HG03439 (cell line): ENCODE results near the gene DMRTA2.

ENCODE experiments used
- ATAC-seq: cut with Tn5 transposase; IDR thresholded peaks from one replicate; pipeline ENCODE4 v1.9.1; 2021; ENCODE audit warnings: mild to moderate bottlenecking, moderate library complexity; ENCODE audit not compliant: unreplicated experiment

Gene DMRTA2

DNA sequence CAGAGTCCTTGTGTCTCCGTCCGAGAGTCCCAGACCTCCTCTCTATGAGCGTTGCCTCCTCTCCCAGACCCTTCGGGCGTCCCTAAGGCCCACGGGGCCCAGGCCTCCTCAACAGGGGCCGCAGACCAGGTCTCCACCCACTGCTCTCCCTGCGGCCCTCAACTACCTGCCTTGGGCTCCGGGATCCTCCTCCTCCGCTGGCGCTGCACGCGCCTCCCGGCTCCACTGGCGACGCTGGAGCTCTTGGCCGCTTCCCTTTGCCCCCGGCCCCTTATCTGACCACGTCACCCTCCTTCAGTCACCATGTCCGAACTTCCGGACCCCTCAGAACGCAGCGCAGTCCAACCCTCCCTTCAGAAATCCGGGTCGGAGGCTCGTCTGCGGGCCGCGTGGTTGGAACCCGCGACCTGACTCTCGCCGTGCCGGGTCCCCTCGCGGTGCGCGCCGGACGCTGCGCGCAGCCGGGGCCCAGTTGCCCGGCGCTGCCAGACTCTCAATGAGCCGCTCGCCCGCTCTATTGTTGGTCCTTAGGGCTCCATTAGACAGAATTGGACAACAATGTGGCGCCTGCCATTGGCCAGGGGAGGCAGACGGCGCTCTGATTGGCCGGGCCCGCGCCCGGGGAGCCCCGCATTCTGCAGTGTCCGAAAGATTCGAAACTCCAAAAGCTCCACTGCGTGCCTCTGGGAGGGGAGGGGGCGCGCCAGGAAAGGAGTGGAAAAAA, at the start of gene DMRTA2:
Gene DMRTA2 (minus strand): TSS at position 498 of the 724 bp plus-strand sequence. CDS start 1,907 bp downstream, outside the sequence.
- no peak for ATAC-seq

GRCh38 chr1:50471967-50472366, 48.7 kb upstream of the DMRTA2 start:
- ATAC-seq = no peak

DNA sequence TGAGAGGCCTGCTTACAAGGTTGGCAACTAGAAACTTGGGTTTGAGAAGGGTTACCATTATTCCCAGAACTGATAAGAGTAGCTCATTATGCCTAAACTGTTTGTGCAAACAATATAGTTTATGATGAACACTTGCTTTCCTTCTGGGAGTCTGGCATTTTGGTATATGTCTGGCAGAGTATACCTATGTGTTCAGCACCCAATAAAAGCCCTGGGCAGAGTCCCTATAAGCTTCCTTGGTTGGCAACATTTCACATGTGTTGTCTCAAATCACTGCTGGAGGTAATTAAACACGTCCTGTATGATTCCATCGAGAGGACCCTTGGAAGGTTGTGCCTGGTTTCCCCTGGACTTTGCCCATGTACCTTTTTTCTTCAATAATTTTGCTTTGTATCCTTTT, 39.7 kb upstream of the DMRTA2 start:
- ATAC-seq = no peak

DNA sequence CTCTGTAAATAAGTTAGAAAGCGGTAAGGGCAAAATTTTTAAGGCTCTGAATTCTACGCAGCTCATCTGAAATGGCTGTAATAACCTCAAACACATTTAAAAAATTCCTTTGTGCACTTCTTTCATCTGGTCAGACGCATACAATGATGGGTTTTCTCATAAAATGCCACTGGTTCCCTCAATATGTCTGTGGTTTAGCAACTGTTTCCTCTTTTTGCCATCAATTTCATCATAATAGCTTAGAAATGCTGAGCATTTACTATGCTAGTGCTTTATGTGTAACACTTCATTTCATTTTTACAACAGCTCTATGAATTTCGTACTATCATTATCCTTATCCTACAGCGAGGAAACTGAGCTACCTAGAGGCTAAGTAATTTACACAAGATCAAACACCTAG, 35.3 kb upstream of the DMRTA2 start:
- ATAC-seq = no peak

DNA sequence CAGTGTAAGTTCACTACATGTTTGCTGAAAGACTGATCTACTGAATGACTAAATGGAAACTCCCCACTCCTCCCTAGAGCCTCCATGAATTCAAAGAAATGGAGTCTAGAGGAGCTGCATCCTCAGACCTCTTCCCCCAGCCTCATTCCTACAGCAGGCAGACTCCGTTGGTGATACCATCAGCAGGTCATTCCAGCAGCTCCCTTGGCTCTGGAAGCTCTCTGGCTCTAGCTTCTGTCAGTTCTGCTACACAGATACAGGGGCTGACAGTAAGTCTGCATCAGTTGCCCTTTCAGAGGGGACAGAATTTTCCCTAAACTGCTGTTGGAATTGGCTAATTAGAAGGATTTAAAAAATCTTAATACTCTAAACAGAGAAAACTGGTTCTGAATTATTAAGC, 31.7 kb upstream of the DMRTA2 start:
- no peak for ATAC-seq

DNA sequence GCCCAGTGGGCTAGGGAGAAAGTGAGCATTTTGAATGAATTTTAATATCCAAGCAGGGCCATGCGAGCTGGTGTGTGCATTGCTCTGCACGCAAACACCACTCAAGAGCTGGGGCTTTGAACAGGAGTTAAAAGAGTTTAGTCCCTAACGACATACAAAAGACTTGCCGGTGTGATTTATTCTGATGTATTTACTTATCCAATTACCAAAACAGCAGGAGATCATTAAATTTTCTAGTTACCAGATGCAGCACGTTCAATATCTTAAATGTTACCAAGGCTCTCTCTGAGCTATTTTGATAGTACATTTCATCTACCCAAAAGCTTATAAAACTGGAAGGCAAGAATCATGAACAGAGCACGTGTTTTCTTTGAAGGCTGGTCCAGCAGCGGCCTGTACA, 30.0 kb upstream of the DMRTA2 start:
- ATAC-seq = no peak

DNA sequence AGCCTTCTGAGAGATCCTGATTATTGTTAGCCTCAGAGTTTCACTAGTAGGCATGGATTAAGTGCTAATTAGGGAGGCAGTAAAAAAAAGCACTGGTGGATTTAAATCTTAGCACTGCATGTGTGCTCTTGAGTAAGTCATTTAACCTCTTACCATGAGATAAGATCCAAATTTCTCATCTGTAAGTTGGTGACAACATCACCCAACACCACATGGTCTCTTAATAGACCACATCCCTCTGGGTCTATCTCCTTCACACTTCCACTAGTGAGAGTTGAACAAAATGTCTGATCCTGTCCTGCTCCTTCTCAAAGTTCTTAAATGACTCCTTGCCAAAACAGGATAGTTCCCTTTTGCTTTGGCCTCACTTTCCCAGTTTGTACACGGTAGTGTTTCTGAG, 29.5 kb upstream of the DMRTA2 start:
- ATAC-seq = no peak

DNA sequence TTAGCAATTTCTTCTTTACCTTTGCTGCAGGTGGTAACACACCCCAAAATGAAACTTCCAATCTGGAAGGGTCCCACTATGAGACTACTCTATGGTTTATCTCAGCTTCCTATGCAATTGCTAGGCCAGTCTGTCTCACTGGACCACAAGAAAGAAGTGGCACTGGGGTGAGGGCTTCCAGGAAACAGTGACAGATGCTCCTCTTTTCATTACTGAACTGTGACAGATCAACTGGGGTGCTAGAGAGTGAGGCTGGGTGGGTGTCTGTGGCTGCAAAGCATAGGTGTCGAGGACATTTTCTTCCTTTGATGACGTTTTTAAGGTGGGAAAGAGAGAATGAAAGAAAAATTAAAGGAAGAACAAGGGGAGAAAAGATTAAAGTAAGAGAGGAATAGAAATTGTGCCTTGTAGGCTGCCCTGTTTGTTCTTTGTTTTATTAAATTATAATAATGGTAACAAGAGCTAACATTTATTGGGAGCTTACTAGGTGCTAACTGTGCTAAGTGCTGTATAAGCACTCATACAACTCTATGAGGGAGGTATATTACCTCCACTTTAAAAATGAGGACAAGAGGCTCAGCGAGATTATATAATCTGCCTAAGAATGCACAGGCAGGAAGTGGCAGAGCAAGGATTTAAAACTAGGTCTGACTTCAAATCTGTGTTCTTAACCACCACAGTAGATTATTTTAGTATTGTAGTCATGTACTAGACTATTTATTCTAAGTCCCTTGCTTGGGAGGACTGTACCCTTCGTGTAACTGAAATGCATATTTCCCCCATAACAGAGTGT, 27.8 kb upstream of the DMRTA2 start:
- ATAC-seq = no peak

DNA sequence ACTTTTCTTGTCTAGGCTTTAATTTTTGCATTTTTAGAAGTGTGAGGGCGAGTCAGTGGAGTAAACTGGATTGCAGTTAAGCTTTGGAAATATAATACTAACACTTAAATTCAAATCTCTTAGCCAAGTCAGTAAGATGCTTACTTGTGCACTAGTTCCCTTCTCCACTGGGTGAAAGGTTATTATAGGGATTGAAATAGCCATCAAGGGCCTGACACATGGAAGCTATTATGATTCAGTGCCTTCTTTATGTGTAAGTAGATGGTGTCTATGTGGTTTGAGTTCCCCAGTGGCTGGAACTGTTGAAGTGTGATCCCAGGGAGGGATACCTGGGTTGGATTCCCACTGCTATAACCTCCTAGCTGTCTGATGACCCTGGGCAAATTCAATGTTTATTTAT, 24.7 kb upstream of the DMRTA2 start:
- ATAC-seq = no peak

GRCh38 chr1:50441183-50441582, 17.9 kb upstream of the DMRTA2 start:
- ATAC-seq = no peak

GRCh38 chr1:50438945-50439344, 15.7 kb upstream of the DMRTA2 start:
- ATAC-seq = no peak

GRCh38 chr1:50436489-50436888, 13.2 kb upstream of the DMRTA2 start:
- ATAC-seq = no peak

DNA sequence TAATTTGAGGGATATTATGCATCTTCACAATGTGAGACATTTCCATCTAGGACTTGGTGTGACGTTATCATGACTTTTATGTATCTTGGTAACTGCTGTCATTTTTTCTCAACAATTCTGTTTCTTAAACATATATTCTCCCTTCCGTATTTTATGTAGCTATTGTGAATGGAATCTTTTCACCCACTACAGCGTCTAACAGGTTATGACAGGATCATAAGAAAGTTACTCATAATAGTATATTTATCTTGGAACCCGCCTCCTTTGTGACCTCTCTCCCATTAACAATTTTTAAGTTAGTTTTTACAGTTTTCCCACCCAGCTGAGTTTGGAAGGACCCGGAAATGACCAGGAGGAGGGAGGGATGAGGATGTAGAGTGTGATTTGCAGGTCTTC, 6.8 kb upstream of the DMRTA2 start:
- ATAC-seq = no peak

DNA sequence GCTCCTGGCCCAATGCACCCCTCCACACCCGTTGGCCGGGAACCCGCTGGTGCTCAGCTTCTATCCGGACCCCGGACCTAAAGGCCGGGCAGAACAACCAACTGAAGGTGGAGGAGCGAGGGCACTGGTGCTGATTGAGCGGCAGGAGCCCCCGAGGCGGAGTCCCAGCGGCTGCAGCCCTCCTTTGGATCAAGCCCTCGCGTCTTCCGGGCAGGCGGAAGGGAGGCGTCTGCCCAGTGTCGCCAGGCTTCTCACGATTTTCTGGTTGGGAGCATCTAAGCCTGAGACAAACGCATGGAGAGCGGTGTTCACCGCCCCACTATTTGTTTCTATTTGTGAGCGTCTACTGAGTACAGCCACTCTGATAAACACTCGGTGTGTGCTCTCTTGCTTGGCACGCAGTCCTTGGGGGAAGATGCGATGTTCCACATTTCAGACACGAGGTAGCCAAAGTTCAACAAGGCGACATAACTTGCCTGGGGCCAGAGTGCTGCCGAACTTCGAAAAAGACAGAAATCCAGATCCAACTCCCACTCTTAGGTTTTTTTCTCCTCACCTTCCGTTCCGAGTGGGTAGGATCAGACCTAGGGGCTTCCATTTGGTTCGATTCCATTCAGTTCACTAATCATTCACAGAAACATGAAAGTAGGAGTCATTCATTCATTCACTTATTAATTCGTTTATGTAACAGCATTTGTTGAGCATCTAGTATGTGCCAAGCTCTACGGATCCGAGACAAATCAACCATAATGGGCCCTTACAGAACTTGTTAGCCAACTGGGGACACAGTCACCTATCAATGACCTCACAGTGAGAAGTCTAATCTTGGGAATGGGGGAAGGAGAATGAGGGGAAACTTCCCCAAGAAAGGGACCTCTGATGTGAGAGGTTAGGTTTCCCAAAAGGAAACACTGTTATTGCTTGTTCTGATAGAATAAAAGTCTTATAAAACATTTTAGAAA, 4.9 kb upstream of the DMRTA2 start:
- no peak for ATAC-seq

DNA sequence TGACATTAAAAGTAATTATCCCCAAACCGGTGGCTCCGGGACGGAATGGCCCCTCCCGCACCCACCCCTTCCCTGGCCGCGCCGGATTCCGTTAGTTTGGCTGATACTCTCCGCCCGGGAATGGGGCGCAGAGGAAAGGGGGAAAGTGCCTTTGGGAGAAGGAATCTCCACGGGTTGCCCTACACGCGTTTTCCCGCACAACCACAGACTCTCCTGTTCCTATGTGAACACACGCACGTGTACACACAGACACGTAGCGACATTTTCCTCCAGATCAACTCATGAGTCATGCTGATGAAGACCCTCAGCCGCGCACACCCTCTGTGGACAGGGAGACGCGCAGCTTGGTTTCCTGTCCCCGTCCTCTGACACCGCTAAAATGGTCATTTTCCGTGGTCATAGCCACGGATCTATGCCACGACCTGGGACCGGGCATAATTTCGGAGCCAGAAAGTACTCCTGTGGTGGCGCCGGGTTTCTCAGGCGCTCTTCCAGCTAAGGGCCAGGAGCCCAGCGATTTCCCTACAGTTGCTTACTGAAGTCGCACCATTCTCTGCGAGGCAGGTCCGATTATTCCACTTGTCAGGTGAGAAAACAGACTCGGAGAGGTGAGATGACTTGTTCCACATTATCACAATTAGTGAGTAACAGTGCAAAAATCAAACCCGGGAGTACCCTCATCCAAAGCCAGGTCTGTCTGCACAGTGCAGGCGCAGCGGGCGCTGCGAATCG, 4.0 kb upstream of the DMRTA2 start:
- no peak for ATAC-seq

GRCh38 chr1:50426702-50427085, 3.5 kb upstream of the DMRTA2 start:
- ATAC-seq = no peak

GRCh38 chr1:50426108-50426700, 3.0 kb upstream of the DMRTA2 start:
- ATAC-seq = no peak

DNA sequence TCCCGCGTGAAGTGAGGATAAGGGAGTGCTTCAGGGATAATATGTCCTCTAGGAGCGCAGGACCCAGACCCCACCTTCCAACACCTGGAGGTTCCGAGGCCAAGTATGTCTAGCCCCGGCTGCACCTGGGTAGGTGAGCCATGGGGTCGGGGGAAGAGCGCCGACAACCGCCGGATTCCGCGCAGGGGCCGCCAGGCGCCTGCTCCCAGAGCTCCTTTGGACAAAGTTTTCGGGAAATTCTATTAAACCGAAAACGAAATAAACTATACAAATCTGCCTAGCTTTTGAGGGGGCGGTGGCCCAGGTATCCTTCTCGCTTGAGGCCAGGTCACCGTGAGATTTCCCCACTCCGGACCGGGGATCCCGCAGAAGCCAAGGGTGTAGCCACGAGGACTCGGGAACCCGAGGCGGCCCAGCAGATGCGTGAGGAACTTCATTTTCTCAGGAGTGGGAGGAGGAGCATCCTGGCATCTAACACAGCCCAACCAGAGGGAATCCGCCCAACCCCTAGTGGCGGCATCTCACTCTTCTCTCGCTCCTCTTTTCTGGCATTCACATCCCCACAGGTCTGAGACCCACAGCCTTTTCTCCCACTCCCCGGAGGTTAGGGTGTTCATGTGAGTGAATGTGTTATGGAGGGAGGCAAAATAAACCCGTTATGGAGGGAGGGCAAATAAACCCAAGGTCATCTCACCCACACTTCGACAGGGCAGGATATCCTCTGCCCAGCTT, 2.3 kb upstream of the DMRTA2 start:
- no peak for ATAC-seq

GRCh38 chr1:50424884-50425375, 1.7 kb upstream of the DMRTA2 start:
- no peak for ATAC-seq
